ENCODE data around the gene GRM5.
A peak's percentile ranks its signal among the peaks of the same experiment; 100 is the strongest.

Gene GRM5

GRCh38 chr11:88619656-88620385 is 446.0 kb downstream of the GRM5 start:
- no peak for DNase-seq (ENCODE audit: low read depth)

DNA sequence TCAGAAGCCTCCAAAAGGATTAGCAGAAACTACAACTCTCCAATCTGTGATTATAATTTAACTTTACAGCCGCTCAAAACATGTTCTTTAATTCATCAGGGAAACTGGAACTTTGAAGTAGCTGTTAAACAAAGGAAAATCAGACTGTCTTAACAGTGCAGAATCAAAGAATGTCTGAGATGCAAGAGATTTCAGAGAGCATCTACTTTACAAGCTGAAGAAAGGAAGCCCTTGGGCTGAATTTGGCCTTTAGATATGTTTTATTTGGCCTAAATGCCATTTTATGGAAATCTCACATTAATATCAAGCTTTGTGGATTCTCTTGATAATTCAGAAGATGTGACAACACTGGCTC is 446.7 kb downstream of the GRM5 start:
- DNase-seq (ENCODE audit: low read depth) = no peak

- DNase-seq (ENCODE audit: low read depth) = no peak
Measured at GRCh38 chr11:88618327-88619070, 447.3 kb downstream of the GRM5 start.

DNA sequence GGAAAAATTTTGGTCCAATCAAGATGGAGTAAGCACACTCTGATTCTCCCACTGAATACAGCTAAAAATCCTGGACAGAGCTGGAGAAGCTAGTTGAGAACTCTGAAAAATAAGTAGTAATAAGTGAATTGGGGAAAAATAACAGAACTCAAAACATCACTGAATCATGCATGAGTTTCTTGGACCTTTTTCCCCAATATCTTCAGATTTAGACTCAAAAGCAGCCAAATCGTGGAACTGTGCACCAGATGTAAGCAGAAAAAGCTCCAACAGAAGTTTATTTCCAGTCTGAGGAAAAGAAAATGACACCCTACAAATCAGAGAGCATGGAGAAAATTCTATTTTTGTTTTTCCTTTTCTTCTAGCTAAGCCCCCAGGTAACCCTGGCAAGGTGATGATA is 448.6 kb downstream of the GRM5 start:
- no peak for DNase-seq (ENCODE audit: low read depth)

DNA sequence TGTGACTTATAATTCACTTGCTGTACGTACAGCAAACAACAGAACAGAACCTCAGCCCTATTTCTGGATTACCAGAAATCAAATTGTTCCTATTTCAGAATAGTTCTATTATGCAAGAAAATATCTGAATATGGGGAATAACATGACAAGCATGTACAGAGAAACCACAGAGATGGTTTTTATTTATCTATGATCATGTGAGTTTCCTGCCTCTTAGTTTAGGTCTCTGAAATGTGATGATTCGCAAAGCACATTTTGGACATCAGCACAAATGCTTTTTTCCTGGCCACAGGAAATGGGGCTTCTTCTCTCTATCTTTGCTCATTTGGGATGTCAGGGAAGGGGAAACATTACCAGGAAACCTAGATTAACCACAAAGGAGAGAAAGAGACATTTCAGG is 461.5 kb downstream of the GRM5 start:
- DNase-seq (ENCODE audit: low read depth) = no peak

DNA sequence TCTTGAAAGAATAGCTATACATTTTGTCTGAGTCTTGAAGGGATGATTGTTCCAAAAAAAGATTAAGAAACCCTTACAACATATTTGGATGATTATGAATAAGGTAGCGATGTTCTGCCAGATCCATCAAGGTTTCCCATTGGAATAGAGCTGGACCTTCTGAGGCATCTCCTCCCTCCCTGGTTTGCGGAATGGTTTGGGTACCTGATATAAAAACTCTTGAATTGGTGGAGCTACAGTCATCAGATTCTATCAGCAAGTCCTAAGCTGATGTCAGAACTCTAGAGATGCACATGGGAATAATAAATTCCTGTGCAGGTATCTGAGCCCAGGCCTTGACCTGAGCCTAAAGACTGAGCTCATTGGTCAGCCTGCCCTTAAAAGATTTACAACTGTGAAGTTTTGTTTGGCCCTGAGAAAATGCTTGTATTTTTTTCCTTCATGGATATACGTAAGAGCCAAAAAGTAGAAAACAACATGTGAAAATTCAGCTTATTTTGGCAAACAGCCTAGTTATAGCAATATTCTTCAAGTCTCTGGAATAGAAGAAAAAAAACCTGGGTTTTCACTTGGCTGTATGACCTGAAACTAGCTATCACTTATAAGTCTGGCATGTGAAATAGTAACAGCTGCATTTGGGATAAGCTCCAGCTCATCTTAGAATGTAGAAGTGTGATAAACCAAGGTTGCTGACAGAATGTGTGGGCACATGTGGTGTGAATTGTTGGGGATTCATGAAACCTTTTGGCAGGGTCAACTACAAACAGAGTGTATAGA is 462.5 kb downstream of the GRM5 start:
- no peak for DNase-seq (ENCODE audit: low read depth)

DNA sequence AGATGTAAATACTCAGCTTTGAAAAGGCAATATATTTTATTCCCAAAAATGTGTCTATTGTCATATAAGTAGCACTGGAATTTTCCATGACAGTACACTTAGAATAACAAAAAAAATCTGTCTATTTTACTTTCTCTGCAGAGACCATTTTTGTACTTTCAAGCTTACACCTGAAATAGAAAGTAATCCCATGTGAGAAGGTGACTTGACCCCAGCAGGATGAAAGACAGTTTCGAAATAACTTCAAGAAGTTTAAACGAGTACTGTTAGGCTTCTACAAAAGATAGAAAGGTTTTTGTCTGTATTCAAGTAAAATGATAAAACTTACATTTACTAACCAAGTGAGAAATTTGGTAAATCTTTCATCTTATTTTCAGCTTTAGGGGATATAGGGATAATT is 468.4 kb downstream of the GRM5 start:
- DNase-seq (ENCODE audit: low read depth) = no peak

DNA sequence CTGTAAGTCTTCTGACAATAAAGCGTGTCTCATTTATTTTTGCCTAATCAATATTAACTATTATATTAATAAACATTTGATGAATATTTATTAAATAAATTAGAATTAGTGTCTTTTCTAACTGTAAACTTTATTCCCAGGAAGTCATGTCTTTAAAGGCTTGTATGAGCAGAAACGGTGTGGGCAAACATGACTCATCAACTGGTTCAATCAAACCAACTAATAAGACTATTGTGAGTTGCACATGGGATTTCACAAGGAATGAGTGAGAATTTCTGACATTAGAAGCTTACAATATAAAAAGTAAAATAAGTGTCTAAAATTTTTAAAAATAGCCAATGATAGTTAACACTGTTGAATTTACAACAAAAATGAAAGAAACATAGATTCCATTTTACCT is 469.0 kb downstream of the GRM5 start:
- no peak for DNase-seq (ENCODE audit: low read depth)

DNA sequence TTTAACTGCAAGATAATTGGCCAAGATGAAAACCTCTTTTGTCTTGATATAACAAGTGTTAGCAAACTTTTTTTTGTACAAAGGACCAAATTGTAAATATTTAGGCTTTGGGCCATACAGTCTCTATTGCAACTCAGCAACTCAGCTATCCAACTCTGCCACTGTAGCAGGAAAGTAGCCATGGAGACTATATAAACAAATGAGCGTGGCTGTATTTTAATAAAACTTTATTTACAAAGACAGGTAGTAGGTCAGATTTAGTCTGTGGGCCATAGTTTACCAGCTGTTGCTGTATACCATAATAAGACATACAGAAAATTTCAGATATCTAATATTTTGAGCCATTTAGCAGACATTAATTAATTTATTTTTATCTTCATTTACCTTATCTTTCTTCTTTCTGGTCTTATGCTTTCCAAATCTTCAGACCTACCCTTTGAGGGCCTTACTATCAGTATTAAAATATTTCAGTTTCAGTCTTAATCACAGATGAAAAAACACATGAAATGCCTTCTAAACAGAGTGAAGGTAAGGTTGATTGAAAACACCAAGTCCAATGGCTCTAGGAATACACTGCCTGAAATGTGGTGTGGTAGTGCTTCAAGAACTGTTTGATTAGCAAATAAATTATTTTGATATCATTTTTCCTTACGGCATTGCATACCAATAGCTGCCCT is 471.4 kb downstream of the GRM5 start:
- no peak for DNase-seq (ENCODE audit: low read depth)

DNA sequence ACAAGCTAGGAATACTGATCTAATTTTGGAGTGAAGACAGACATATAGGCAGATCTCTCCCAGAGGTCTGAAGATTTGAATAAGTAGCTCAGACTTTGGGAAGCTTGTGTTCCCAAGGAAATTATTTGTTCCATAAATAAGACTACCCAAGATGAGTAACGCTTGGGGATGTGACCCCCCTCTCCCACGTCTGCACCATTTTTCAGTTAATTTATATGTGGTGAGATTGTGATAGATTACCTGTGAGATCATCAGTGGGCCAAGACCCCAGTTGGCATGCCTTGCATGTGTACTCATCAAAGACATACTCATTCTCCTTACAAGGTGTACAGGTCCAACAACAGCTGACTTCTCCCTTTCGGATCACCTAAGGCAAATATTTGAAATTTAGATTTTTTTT is 475.4 kb downstream of the GRM5 start:
- DNase-seq (ENCODE audit: low read depth) = no peak

DNA sequence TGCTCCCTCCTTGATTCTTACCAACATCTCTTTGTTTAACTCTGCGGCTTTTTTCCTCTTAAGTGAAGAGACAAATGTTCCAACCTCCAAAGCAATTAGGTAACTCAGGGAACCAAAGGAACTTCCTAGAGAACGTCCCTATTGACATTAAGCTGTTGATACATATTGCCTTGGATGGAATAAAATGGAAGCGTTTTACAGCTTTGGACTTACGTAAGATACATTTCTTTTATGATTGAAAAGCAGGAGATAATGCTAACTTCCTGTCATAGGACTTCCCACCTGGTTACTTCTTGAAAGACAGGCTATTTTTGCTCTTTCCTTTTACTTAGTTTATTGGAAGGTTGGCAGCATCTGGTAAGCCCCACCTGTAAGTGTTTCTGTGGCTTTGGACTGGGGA is 482.5 kb downstream of the GRM5 start:
- DNase-seq (ENCODE audit: low read depth) = no peak

DNA sequence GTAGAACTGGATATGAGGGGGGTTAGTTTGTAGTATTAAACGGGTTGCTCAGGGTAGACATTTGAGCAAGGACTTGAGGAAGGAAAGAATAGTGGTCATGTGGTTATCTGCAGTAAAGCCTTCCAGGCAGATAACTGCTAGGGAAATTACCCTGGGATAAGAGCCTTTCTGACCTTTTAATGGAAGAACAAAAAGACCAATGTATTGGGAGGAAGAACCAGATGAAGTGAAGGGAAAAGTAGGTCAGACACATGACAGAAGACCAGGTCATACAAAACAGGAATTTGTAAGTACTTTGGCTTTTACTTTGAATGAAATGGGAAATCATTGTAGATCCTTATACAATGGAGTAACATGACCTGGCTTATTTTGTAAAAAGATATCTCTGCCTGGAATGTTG is 486.3 kb downstream of the GRM5 start:
- DNase-seq (ENCODE audit: low read depth) = no peak

GRCh38 chr11:88576741-88577140 is 489.0 kb downstream of the GRM5 start:
- no peak for DNase-seq (ENCODE audit: low read depth)

- DNase-seq (ENCODE audit: low read depth) = no peak
Measured at GRCh38 chr11:88575916-88576315, 489.9 kb downstream of the GRM5 start.

GRCh38 chr11:88569342-88569741 is 496.4 kb downstream of the GRM5 start:
- no peak for DNase-seq (ENCODE audit: low read depth)

- no peak for DNase-seq (ENCODE audit: low read depth)
Measured at GRCh38 chr11:88555829-88556202, 510.0 kb downstream of the GRM5 start.

DNA sequence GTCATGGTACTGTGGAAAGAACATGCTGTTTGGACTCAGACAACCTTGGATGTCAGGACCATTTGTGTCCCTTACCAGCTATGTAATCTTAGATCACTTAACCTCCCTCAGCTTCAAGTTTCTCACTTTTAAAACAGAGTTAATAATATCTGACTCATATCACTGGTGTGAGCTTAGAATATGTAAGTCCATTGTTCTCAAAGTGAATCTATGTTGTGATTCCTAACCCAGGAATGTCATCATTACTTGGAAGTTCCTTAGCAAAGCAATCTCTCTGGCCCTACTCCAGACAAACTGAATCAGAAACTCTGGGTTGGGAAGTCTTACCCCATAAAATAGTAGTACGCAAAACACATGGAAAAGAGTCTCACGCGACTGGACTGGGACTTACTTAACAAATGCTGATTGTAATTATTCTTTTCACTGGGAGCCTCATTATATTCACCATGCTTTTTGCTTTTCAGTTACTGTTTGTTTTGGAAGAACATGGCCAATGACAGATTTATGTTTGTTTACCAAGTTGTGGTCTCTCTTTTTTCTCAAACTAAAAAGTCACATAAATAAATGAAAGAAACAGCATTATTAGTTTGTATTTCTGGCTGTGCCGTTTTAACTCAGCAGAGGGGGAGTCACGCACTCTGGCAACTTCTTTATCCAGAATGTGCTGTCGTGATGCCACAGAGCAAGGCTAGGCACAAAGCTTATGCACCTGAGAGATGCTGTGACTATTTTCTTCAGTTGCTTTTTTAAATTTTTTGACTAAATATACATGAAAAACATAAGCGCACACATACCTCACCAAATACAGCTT is 510.6 kb downstream of the GRM5 start:
- no peak for DNase-seq (ENCODE audit: low read depth)

DNA sequence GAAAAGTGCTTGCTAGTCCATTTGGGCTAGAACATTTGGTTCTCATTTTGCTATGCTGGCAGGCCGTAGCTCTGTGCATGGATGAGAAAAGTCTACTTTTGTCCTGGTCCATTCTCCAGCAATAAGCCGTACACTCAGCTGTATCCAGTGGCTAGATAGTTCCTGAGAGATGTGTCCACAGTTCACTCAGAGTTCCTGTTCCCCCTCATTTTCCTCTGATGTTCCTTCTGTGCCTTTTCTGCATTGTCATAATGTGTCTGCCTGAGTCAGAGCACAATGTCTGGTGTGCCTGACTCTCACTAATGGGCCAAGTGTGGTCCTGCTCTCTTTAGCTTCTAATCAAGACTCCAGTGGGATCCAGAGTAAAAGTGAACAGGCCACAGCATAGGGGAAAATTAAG is 512.6 kb downstream of the GRM5 start:
- no peak for DNase-seq (ENCODE audit: low read depth)

- DNase-seq (ENCODE audit: low read depth) = peak; percentile 1
Measured at GRCh38 chr11:88552379-88553062, 513.3 kb downstream of the GRM5 start.

- no peak for DNase-seq (ENCODE audit: low read depth)
Measured at GRCh38 chr11:88544656-88545280, 521.0 kb downstream of the GRM5 start.
